Measurements from ENCODE around the gene ALS2CL.

Gene ALS2CL

GRCh38 chr3:46703013-46703520, 9.6 kb upstream of the ALS2CL start:
- no peak for DNase-seq (ENCODE audit: low read depth in 2 of 2, low spot score in 1 of 2)

- DNase-seq (ENCODE audit: low read depth in 2 of 2, low spot score in 1 of 2) = no peak
Measured at GRCh38 chr3:46702246-46703012, 8.9 kb upstream of the ALS2CL start.

GRCh38 chr3:46701181-46701939, 7.9 kb upstream of the ALS2CL start, which contains the start of gene TMIE:
TMIE (plus strand) TSS chr3:46701392; CDS start chr3:46701488, 96 bp downstream.
- no peak for DNase-seq (ENCODE audit: low read depth in 2 of 2, low spot score in 1 of 2)

DNA sequence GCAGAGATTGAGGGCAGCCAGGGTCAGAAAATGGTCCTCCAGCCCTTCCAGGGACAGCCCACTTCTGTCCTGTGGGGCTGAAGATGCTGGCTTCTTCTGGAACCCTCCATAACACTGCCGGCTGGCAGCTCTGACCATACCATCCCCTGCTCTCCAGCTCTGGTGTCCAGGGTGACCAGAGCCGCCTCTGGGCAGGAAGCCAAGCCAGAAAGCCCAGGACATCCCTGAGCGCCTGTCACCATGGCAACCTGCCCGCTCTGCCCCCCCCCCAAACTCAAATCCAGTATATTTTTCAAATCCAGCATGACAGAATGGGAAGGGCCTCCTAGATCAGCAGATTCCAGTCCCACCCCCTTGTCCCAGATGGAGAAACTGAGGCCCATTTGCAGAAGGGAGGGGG, 7.3 kb upstream of the ALS2CL start:
- DNase-seq (ENCODE audit: low read depth in 2 of 2, low spot score in 1 of 2) = no peak

DNA sequence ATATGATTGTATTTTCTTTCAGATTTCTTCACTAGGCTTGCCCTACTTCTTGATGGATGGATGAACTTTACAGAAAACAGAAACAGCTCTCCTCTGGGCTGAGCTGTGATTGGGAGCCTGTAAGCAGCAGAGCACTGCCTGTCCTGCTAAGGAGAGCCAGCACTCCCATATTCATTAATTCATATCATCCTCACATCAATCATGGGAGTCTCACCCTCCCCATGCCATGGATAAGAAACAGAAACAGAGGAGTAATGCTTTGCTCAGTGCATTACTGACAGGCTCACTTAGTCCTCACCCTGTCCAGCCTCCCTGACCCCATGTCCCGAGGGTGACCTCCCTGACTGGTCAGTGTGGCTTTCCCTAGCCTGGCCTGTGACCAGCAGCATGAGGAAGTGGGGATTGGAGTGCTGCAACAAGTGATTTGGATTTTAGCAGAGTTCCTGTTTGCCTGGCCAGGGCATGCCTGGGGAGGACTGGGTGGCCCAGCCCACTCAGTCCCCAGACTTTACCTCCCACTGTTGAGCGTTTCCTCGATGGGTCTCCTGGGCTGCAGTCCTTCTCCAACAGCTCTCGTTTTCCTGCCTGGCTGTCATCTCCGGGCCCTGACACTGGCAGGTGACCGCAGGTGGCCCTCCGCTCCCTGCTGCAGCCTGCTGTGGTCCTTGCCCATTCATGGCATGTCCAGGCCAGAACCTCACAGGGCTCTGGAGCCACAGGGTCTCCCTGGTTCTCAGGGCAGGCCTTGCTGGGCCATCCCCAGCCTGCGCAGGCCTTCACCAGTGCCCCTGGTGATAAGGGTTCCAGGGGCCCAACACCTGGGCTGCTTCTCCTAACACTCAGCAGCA, 6.4 kb upstream of the ALS2CL start:
- no peak for DNase-seq (ENCODE audit: low read depth in 2 of 2, low spot score in 1 of 2)

DNA sequence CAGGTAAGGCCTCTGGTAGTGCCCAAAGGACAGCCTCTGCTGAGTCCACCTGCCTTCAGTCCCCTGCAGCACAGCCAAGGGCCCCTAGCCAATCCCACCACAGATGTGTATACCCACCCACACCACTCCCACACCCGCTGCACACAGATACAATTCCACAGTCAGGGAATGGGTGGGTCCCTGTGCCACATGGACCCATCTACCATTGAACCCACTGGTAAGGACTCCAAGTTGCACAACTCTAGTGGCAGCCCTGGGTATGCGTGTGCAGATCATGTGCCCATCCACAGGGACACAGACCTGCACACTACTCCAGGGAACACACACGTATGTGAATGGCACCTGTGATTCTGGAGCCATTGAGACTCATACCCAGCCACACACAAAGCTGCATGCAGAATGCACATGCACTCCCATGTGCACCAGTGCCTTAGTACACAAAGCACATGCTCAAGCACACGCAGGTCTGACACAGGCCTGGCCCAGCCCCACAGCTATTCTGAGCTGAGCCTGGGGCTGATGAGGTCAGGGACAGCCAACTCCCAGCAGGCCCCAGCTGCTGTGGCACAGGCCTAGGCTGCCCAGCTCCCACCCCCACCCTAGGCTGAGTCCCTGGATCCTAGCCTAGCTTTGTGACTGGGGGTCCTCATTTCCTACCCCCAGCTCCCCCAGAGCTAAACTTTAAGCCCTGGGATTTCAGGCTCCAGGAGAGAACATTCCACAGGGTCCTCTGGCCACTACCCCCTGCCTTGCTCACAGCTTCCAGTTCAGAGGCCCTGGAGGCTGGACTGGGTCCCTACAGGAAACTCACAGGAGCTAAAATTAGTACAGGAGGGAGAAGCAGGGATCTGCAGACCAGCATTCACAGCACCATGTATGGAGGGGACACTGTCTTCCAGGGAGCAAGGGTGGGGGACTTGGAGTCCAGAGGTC, 2.7 kb upstream of the ALS2CL start:
- DNase-seq (ENCODE audit: low read depth in 2 of 2, low spot score in 1 of 2) = no peak

- DNase-seq (ENCODE audit: low read depth in 2 of 2, low spot score in 1 of 2) = peak in 1 of 2 donors; percentile 25
Measured at GRCh38 chr3:46695177-46695961, 1.9 kb upstream of the ALS2CL start.

- DNase-seq (ENCODE audit: low read depth in 2 of 2, low spot score in 1 of 2) = no peak
Measured at GRCh38 chr3:46694520-46694919, 1.0 kb upstream of the ALS2CL start.

DNA sequence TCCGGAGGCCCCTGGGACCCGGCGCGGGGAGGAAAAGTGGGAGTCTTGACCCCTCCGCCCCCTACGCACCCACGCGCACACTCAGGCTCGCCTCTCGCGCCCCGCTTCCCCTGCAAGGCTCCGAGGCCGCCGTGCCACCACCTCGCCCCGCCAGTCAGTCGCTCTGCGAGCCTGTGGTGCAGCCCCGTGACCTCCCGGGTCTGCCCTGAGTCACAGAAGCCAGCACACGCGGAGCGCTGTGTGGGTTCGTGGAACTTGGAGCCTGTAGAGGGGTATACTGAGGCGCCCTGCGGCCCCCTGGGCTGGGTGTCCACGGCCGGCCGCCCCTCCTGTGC, 380 bp upstream of the ALS2CL start:
- DNase-seq (ENCODE audit: low read depth in 2 of 2, low spot score in 1 of 2) = peak; percentile 6 to 32

DNA sequence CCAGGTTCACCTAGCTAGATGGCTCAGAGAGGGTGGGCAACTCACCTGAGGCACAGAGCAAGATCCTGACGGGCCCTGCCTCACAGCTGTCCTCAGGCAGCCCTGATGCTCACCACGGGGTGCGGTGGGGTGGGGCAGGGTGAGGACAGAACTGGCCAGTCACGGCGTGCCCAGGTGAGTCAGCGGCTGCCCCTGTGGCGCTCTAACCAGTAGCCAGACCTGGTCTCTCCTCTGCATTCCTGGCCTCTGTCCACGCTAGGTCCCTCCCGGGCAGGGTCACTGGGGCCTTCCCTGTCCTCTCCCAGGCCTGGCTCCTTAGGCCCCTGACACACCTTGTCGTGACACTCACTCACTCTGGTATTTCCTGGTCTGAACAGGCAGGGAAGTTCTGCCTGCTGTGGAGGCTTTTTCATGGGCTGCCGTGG, 901 bp downstream of the ALS2CL start:
- no peak for DNase-seq (ENCODE audit: low read depth in 2 of 2, low spot score in 1 of 2)

DNA sequence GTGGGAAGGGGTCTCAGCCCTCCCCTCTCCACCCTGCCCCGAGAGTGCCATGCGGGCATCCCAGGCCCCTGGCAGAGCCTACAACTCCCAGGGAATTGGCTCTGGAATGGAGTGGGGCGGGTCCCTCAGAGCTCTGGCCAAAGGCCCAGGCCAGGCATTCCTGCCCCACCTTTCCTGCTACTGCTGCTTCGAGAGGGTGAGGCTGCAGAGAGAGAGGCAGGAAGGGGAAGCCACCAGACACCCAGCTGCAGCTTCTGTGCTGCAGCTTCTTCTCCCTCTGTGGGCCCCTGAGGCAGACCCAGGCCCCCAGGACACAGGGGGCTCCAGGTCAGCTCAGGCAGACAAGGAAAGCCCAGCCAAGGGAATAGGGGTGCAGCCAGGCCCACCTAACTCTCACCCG, 2.7 kb downstream of the ALS2CL start:
- no peak for DNase-seq (ENCODE audit: low read depth in 2 of 2, low spot score in 1 of 2)

- no peak for DNase-seq (ENCODE audit: low read depth in 2 of 2, low spot score in 1 of 2)
Measured at GRCh38 chr3:46685446-46685845, 8.0 kb downstream of the ALS2CL start.

DNA sequence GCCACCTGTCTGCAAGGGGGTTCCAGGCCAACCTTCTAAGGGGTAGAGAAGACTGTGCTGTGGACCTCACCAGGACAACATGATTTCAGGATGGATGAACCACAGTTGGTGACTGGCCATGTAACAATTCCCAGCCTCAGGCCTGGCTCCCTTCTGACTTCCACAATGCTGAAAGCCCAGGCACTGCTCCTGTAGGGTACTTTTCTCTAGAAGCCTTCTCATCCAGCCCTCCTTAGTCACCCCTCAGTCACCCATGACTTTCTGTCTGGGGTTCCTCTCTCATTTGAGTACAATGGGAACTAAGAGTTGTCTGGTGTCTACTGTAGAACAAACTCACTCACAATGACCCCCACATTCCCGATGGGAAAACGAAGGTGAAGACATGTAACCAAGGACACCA, 8.6 kb downstream of the ALS2CL start:
- DNase-seq (ENCODE audit: low read depth in 2 of 2, low spot score in 1 of 2) = no peak

DNA sequence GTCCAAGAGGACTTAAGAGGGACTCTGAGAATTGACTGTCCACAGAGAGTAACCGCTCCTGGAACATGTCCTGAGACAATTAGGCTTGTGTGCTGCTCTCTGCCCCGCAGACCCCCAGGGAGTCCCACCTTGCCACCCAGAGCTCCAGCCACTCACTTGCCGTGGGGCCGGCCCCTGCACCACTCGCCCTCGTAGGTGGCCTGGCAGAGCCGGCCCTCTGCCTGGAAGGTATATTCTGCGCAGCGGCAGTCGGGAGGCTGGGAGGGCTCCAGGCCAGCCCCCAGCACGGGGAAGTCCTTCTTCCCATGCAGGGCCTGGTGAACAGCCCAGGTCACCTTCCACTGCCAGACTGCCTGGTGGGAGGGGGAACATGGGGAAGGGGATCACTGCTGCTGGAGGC, 10.5 kb downstream of the ALS2CL start:
- DNase-seq (ENCODE audit: low read depth in 2 of 2, low spot score in 1 of 2) = no peak

GRCh38 chr3:46681856-46682540, 11.5 kb downstream of the ALS2CL start:
- no peak for DNase-seq (ENCODE audit: low read depth in 2 of 2, low spot score in 1 of 2)

GRCh38 chr3:46681387-46681786, 12.1 kb downstream of the ALS2CL start:
- DNase-seq (ENCODE audit: low read depth in 2 of 2, low spot score in 1 of 2) = no peak

- DNase-seq (ENCODE audit: low read depth in 2 of 2, low spot score in 1 of 2) = no peak
Measured at GRCh38 chr3:46680298-46680826, 13.1 kb downstream of the ALS2CL start.

GRCh38 chr3:46679681-46680080, 13.8 kb downstream of the ALS2CL start:
- DNase-seq (ENCODE audit: low read depth in 2 of 2, low spot score in 1 of 2) = no peak

- DNase-seq (ENCODE audit: low read depth in 2 of 2, low spot score in 1 of 2) = no peak
Measured at GRCh38 chr3:46678280-46678679, 15.2 kb downstream of the ALS2CL start.

All from stimulated activated CD8-positive, alpha-beta memory T cell treated with anti-CD3 and anti-CD28 coated beads, Interleukin-4, amount 100 ng/mL, for 4 hours (primary cell).